IMR-90 (cell line): ENCODE measurements around the gene MTPN. TPM values are rescaled to one million over a fixed set of nuclear protein-coding genes. Genes with fewer than 3 reads are reported as not detected.

Experiments used
- ATAC-seq: fragments of 200-7000 bp; cut with Tn5 transposase; 2 replicates; pipeline ENCODE4 v1.9.1; 2020; ENCODE audit warnings: low read depth, mild to moderate bottlenecking, moderate library complexity
- BruUV-seq: library from RNA; stranded (reverse); fragments of 400-500 nt; replicated peaks from 2 replicates; lab custom pipeline; 2021; lab: Mats Ljungman, UMichigan
- CTCF ChIA-PET: fragments of 300-600 bp; formaldehyde crosslinking; extraction: SDS; loops from one replicate; lab custom pipeline; 2021; ENCODE audit warnings: antibody characterized with exemption; lab: Yijun Ruan, JAX
- POLR2A ChIA-PET: fragments of 300-600 bp; sonication (Branson Sonifier 250); formaldehyde crosslinking; loops from one replicate; lab custom pipeline; 2022; ENCODE audit warnings: antibody characterized with exemption; ENCODE audit not compliant: unreplicated experiment; lab: Charles Lee
- DNase-seq: peaks from one replicate; pipeline ENCODE4 v3.0.0; 2013
- H2AFZ ChIP-seq: replicated peaks from 2 replicates; pipeline ENCODE3; 2013; ENCODE audit warnings: low read length, mild to moderate bottlenecking; ENCODE audit not compliant: poor library complexity
- H2AK5ac ChIP-seq: 2 replicates; pipeline ENCODE4 v1.6.1; 2013; ENCODE audit warnings: low read depth, low read length, inconsistent platforms
- H2AK9ac ChIP-seq: replicated peaks from 2 replicates; pipeline ENCODE3; 2013; ENCODE audit warnings: mild to moderate bottlenecking, low read depth, low read length, moderate library complexity; ENCODE audit not compliant: poor library complexity
- H2BK120ac ChIP-seq: 2 replicates; pipeline ENCODE4 v1.6.1; 2013; ENCODE audit warnings: low read depth, low read length, inconsistent platforms
- H2BK15ac ChIP-seq: 3 replicates; pipeline ENCODE4 v1.6.1; 2013; ENCODE audit warnings: low read depth, low read length, inconsistent platforms
- H2BK20ac ChIP-seq: 2 replicates; pipeline ENCODE4 v1.6.1; 2013; ENCODE audit warnings: low read depth, mild to moderate bottlenecking, inconsistent platforms, low read length, moderate library complexity
- H2BK5ac ChIP-seq: 2 replicates; pipeline ENCODE4 v1.6.1; 2013; ENCODE audit warnings: mild to moderate bottlenecking, low read depth, low read length, inconsistent platforms; ENCODE audit not compliant: poor library complexity, severe bottlenecking
- H3K14ac ChIP-seq: replicated peaks from 2 replicates; pipeline ENCODE4 v1.6.1; 2013; ENCODE audit warnings: low read depth, low read length, inconsistent platforms
- H3K18ac ChIP-seq: 2 replicates; pipeline ENCODE4 v1.6.1; 2013; ENCODE audit warnings: low read depth, low read length, control low read depth
- H3K23ac ChIP-seq: 2 replicates; pipeline ENCODE4 v1.6.1; 2013; ENCODE audit warnings: low read depth, low read length, inconsistent platforms
- H3K27ac ChIP-seq: 2 replicates; pipeline ENCODE4 v1.5.1; 2013; ENCODE audit warnings: mild to moderate bottlenecking, control low read depth, low read length; ENCODE audit not compliant: insufficient read depth
- H3K27me3 ChIP-seq: 2 replicates; pipeline ENCODE4 v1.6.1; 2013; ENCODE audit warnings: low read length; ENCODE audit not compliant: control insufficient read depth, insufficient read depth
- H3K36me3 ChIP-seq: 2 replicates; pipeline ENCODE4 v1.6.1; 2013; ENCODE audit warnings: low read length, mixed read lengths; ENCODE audit not compliant: control insufficient read depth, insufficient read depth
- H3K4ac ChIP-seq: 2 replicates; pipeline ENCODE4 v1.6.1; 2013; ENCODE audit warnings: low read depth, low read length, inconsistent platforms
- H3K4me1 ChIP-seq: 2 replicates; pipeline ENCODE4 v1.6.1; 2013; ENCODE audit warnings: low read length, mixed read lengths; ENCODE audit not compliant: control insufficient read depth, insufficient read depth
- H3K4me2 ChIP-seq: 2 replicates; pipeline ENCODE4 v1.6.1; 2013; ENCODE audit warnings: low read depth, mild to moderate bottlenecking, control low read depth, low read length, moderate library complexity
- H3K4me3 ChIP-seq: 2 replicates; pipeline ENCODE4 v1.5.1; 2013; ENCODE audit warnings: low read depth, mild to moderate bottlenecking, control low read depth, low read length, moderate library complexity; ENCODE audit not compliant: insufficient read depth
- H3K56ac ChIP-seq: 2 replicates; pipeline ENCODE4 v1.6.1; 2013; ENCODE audit warnings: low read length, inconsistent platforms; ENCODE audit not compliant: insufficient read depth; ENCODE audit errors: extremely low read depth
- H3K79me1 ChIP-seq, 2 experiments: 2 replicates each; pipeline ENCODE4 v1.6.1; 2013; ENCODE audit warnings: low read length in 2 of 2, inconsistent platforms in 1 of 2, low read depth in 1 of 2
- H3K9ac ChIP-seq: 2 replicates; pipeline ENCODE4 v1.6.1; 2013; ENCODE audit warnings: low read depth, low read length, control low read depth
- H3K9me1 ChIP-seq: 2 replicates; pipeline ENCODE4 v1.6.1; 2013; ENCODE audit warnings: low read length, inconsistent platforms; ENCODE audit not compliant: insufficient read depth
- H3K9me3 ChIP-seq: 2 replicates; pipeline ENCODE4 v1.6.1; 2013; ENCODE audit warnings: low read length; ENCODE audit not compliant: control insufficient read depth, insufficient read depth
- H4K20me1 ChIP-seq: 2 replicates; pipeline ENCODE4 v1.6.1; 2013; ENCODE audit warnings: low read length, inconsistent platforms; ENCODE audit not compliant: insufficient read depth
- H4K5ac ChIP-seq: 2 replicates; pipeline ENCODE4 v1.6.1; 2013; ENCODE audit warnings: mild to moderate bottlenecking, low read depth, low read length, control low read depth
- H4K8ac ChIP-seq, 2 experiments: 2 replicates each; pipeline ENCODE4 v1.6.1; 2013; ENCODE audit warnings: low read depth in 2 of 2, low read length in 2 of 2, control low read depth in 1 of 2, inconsistent platforms in 1 of 2
- H4K91ac ChIP-seq: 2 replicates; pipeline ENCODE4 v1.6.1; 2013; ENCODE audit warnings: low read depth, low read length, inconsistent platforms; ENCODE audit not compliant: insufficient read depth
- BHLHE40 ChIP-seq: fragments of 150-350 bp; IDR thresholded peaks from 2 replicates; pipeline ENCODE4 v1.6.1; 2016; ENCODE audit warnings: mild to moderate bottlenecking, low read depth, low read length
- CEBPB ChIP-seq: IDR thresholded peaks from 2 replicates; pipeline ENCODE4 v1.6.1; 2012; ENCODE audit warnings: low read depth, low read length, improper control_type of control experiment
- CHD1 ChIP-seq: IDR thresholded peaks from 2 replicates; pipeline ENCODE4 v1.6.1; 2012; ENCODE audit warnings: low read depth, low read length, improper control_type of control experiment
- CTCF ChIP-seq: conservative IDR thresholded peaks from 2 replicates; pipeline ENCODE4 v1.5.1; 2012; ENCODE audit warnings: mild to moderate bottlenecking, low read depth, low read length, improper control_type of control experiment
- ELK1 ChIP-seq: fragments of 150-350 bp; IDR thresholded peaks from 2 replicates; pipeline ENCODE4 v1.6.1; 2016; ENCODE audit warnings: low read depth, mild to moderate bottlenecking, low read length, moderate library complexity, borderline replicate concordance
- FOS ChIP-seq: fragments of 150-350 bp; IDR thresholded peaks from 2 replicates; pipeline ENCODE4 v1.6.1; 2016; ENCODE audit warnings: low read depth, low read length
- MAFK ChIP-seq: IDR thresholded peaks from 2 replicates; pipeline ENCODE4 v1.6.1; 2012; ENCODE audit warnings: low read depth, low read length, improper control_type of control experiment
- MAZ ChIP-seq: IDR thresholded peaks from 2 replicates; pipeline ENCODE4 v1.6.1; 2012; ENCODE audit warnings: low read depth, mild to moderate bottlenecking, low read length, improper control_type of control experiment, moderate library complexity, borderline replicate concordance
- MXI1 ChIP-seq: IDR thresholded peaks from 2 replicates; pipeline ENCODE4 v1.6.1; 2012; ENCODE audit warnings: low read depth, mild to moderate bottlenecking, low read length, moderate library complexity, borderline replicate concordance
- NFE2L2 ChIP-seq: fragments of 150-350 bp; IDR thresholded peaks from 2 replicates; pipeline ENCODE4 v1.6.1; 2016; ENCODE audit warnings: low read depth, mild to moderate bottlenecking, low read length
- POLR2A ChIP-seq: IDR thresholded peaks from 2 replicates; pipeline ENCODE4 v1.6.1; 2012; ENCODE audit warnings: mild to moderate bottlenecking, low read depth, low read length
- RCOR1 ChIP-seq: IDR thresholded peaks from 2 replicates; pipeline ENCODE4 v1.6.1; 2012; ENCODE audit warnings: mild to moderate bottlenecking, low read length, improper control_type of control experiment; ENCODE audit not compliant: insufficient replicate concordance
- RFX5 ChIP-seq: IDR thresholded peaks from 2 replicates; pipeline ENCODE4 v1.8.0; 2012; ENCODE audit warnings: low read depth, mild to moderate bottlenecking, low read length, moderate library complexity
- WGBS, 2 experiments: methylation state at CpG; one replicate each; pipeline versions ENCODE4 v1.1.5 to v1.1.7; 2013; ENCODE audit warnings: missing lambda C conversion rate in 2 of 2; ENCODE audit not compliant: insufficient read length in 1 of 2; ENCODE audit errors: extremely low coverage in 2 of 2; 5-methylcytosine and 5-hydroxymethylcytosine counted together
- dilution Hi-C: fragments of 300-500 bp; cut with HindIII; formaldehyde crosslinking; loops from one replicate; pipeline ENCODE4 v1.14.3; 2018; ENCODE audit warnings: low sequenced_read_pairs; ENCODE audit not compliant: unreplicated experiment
- in situ Hi-C: fragments of 300-500 bp; cut with MboI; formaldehyde crosslinking; loops from 3 replicates; pipeline ENCODE4 v1.14.3; 2019; ENCODE audit warnings: low sequenced_read_pairs, inconsistent platforms, mixed read lengths
- intact Hi-C: fragments of 100-400 bp; cut with micrococcal nuclease; formaldehyde crosslinking; loops from 2 replicates; pipeline ENCODE4 v1.10.0; 2022
- polyA plus RNA-seq, 3 experiments: library from polyadenylated mRNA; depleted of rRNA; stranded (reverse); fragments of >200 nt; gene quantifications; 2 replicates each; pipeline ENCODE4 v1.2.3, GENCODE V29; 2012; ENCODE audit warnings: low replicate concordance in 1 of 3
- total RNA-seq: library from RNA; depleted of rRNA; stranded (reverse); fragments of >200 nt; gene quantifications from 2 replicates; pipeline ENCODE4 v1.2.3, GENCODE V29; 2012
- TF ChIP-seq, protein P1 (sequence below): fragments of 150-350 bp; IDR thresholded peaks from 2 replicates; pipeline ENCODE4 v1.6.1; 2017; ENCODE audit warnings: mild to moderate bottlenecking, antibody characterized with exemption, low read length, low read depth

Gene MTPN
- total and polyA plus RNA-seq, 2 of the 4 experiments (the other 2 are of a cell fraction), result 58.8 to 94.4 TPM

DNA sequence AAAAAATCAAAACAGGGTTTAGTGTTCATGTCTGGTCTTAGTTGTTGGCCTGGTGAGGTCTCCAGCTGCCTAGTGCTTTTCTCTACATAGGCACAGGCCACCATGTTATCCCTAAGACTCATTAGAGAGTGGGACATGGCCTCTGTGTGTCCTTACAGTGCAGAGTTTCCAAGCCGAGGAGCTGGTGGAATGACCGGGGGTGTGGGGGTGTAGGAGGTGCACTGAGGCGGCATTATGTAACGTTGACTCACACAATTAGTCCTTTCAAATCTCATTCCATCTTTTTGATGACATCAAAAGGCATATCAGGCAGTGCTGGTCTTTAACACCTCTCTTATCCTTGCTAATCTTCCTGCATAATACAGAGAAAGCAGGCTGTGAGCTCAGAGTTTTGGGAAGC is 71.3 kb downstream of the MTPN start:
- Histone ChIP-seq H2AK9ac (no peak overlapping the region), H2AK5ac (no peak overlapping the region), H4K8ac (no peak overlapping the region), H3K9me1 (no peaks in the 10 kb centered on the region; the same call in 1 of the 2 replicates), H4K5ac (no peak overlapping the region), H3K27me3 (no peaks in the 10 kb centered on the region), H3K14ac (no peak overlapping the region), H3K4me1 (no peaks in the 10 kb centered on the region), H3K9me3 (no peaks in the 10 kb centered on the region), H2AFZ (no peak overlapping the region), H2BK5ac (no peak overlapping the region), H3K56ac (no peak overlapping the region), H3K23ac (no peak overlapping the region), H3K18ac (no peak overlapping the region), H3K4me3 (no peak overlapping the region), H3K4me2 (no peak overlapping the region), H3K4ac (no peak overlapping the region), H4K91ac (no peak overlapping the region), H2BK120ac (no peak overlapping the region), H3K36me3 (no peaks in the 10 kb centered on the region), H3K9ac (no peak overlapping the region), H3K27ac (no peak overlapping the region), H2BK15ac (no peak overlapping the region), H2BK20ac (no peak overlapping the region), H4K20me1 (no peaks in the 10 kb centered on the region), H3K79me1 (no peaks in the 10 kb centered on the region)
- no CpG with 5 or more reads among the region's 4 CpGs for WGBS, 2 experiments
- dilution Hi-C loops, result no loop called here
- intact Hi-C loops, result no loop called here
- no TSS peak for BruUV-seq
- no peak for DNase-seq
- ChIA-PET CTCF (no interaction called here), POLR2A (no interaction called here)
- no peak for ATAC-seq
- TF ChIP-seq POLR2A (no peak), RCOR1 (no peak), NFE2L2 (no peak), MXI1 (no peak), RFX5 (no peak), ELK1 (no peak), MAZ (no peak), CEBPB (no peak), MAFK (no peak), FOS (no peak), BHLHE40 (no peak), CTCF (no peak), CHD1 (no peak)
- TF ChIP-seq, protein P1, sequence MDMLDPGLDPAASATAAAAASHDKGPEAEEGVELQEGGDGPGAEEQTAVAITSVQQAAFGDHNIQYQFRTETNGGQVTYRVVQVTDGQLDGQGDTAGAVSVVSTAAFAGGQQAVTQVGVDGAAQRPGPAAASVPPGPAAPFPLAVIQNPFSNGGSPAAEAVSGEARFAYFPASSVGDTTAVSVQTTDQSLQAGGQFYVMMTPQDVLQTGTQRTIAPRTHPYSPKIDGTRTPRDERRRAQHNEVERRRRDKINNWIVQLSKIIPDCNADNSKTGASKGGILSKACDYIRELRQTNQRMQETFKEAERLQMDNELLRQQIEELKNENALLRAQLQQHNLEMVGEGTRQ, result no peak
- in situ Hi-C loops, result no loop called here
